ENCODE results near the gene SLC24A4.
A peak's percentile ranks its signal among the peaks of the same experiment; 100 is the strongest.

The SLC24A4 gene

GRCh38 chr14:92539875-92540274, 216.9 kb downstream of the SLC24A4 start:
- DNase-seq = peak in 1 of 3 donors; percentile 58
- peak overlapping the region; percentile 25 to 55 for H3K27ac ChIP-seq (ENCODE audit: insufficient read depth in 1 of 2, low read depth in 1 of 2, low read length in 2 of 2, poor library complexity in 1 of 2, severe bottlenecking in 2 of 2)
- peaks cover 0 to 2% (median 0%) of the 10 kb centered on the region in 4 experiments for H3K36me3 ChIP-seq (ENCODE audit: control insufficient read depth in 4 of 4, insufficient read depth in 4 of 4, low read length in 3 of 4)
- H3K4me3 ChIP-seq (ENCODE audit: control insufficient read depth in 1 of 7, extremely low read depth in 1 of 7, insufficient read depth in 4 of 7, low read depth in 2 of 7, low read length in 6 of 7) = peak overlapping the region in 1 of 7 experiments; percentile 14
- H3K27me3 ChIP-seq (replicated peaks in 2 of 5; ENCODE audit: control insufficient read depth in 4 of 5, insufficient read depth in 5 of 5, low read length in 4 of 5) = no peaks in the 10 kb centered on the region
- no peaks in the 10 kb centered on the region for H3K9me3 ChIP-seq (ENCODE audit: control extremely low read depth in 1 of 5, control insufficient read depth in 4 of 5, insufficient read depth in 2 of 5, low read depth in 1 of 5, low read length in 4 of 5)
- POLR2A ChIA-PET = interaction anchor here (1.1 kb wide), 1 partner anchor 24 kb away, joined by 4 read pairs; no protein-coding TSS in a partner anchor
- CTCF ChIA-PET = interaction anchor here (1.1 to 1.4 kb wide), 5 partner anchors 8 to 64 kb away, joined by 3 to 5 read pairs (median 3); no protein-coding TSS in a partner anchor
- peaks cover 2 to 65% (median 24%) of the 10 kb centered on the region in 4 experiments for H3K4me1 ChIP-seq (ENCODE audit: control extremely low read depth in 1 of 4, control insufficient read depth in 4 of 4, insufficient read depth in 4 of 4, low read length in 3 of 4)
- WGBS (ENCODE audit: insufficient coverage) = 41% methylated on average over 12 of the region's 12 CpGs

- Histone ChIP-seq H3K4me1 (ENCODE audit: control extremely low read depth in 1 of 4, control insufficient read depth in 4 of 4, insufficient read depth in 4 of 4, low read length in 3 of 4) (peaks cover 2 to 59% (median 22%) of the 10 kb centered on the region in 4 experiments), H3K9me3 (ENCODE audit: control extremely low read depth in 1 of 5, control insufficient read depth in 4 of 5, insufficient read depth in 2 of 5, low read depth in 1 of 5, low read length in 4 of 5) (no peaks in the 10 kb centered on the region), H3K27ac (ENCODE audit: insufficient read depth in 1 of 2, low read depth in 1 of 2, low read length in 2 of 2, poor library complexity in 1 of 2, severe bottlenecking in 2 of 2) (peak overlapping the region; percentile 25 to 55), H3K4me3 (ENCODE audit: control insufficient read depth in 1 of 7, extremely low read depth in 1 of 7, insufficient read depth in 4 of 7, low read depth in 2 of 7, low read length in 6 of 7) (peak overlapping the region in 1 of 7 experiments; percentile 14), H3K27me3 (replicated peaks in 2 of 5; ENCODE audit: control insufficient read depth in 4 of 5, insufficient read depth in 5 of 5, low read length in 4 of 5) (no peaks in the 10 kb centered on the region), H3K36me3 (ENCODE audit: control insufficient read depth in 4 of 4, insufficient read depth in 4 of 4, low read length in 3 of 4) (peaks cover 0 to 2% (median 0%) of the 10 kb centered on the region in 4 experiments)
- WGBS (ENCODE audit: insufficient coverage) = 44% methylated on average over 5 of the region's 6 CpGs
- ChIA-PET POLR2A (no interaction called here), CTCF (interaction anchor here (0.9 to 1.2 kb wide), 4 partner anchors 9 to 36 kb away, joined by 3 read pairs; no protein-coding TSS in a partner anchor)
- peak in 2 of 3 donors; percentile 52 to 66 for DNase-seq
Observed at GRCh38 chr14:92540472-92541048, 217.6 kb downstream of the SLC24A4 start.

GRCh38 chr14:92542766-92543554, 220.0 kb downstream of the SLC24A4 start:
- H3K27ac ChIP-seq (ENCODE audit: insufficient read depth in 1 of 2, low read depth in 1 of 2, low read length in 2 of 2, poor library complexity in 1 of 2, severe bottlenecking in 2 of 2) = no peak overlapping the region
- peaks cover 0 to 3% (median 1%) of the 10 kb centered on the region in 4 experiments for H3K36me3 ChIP-seq (ENCODE audit: control insufficient read depth in 4 of 4, insufficient read depth in 4 of 4, low read length in 3 of 4)
- no peaks in the 10 kb centered on the region for H3K9me3 ChIP-seq (ENCODE audit: control extremely low read depth in 1 of 5, control insufficient read depth in 4 of 5, insufficient read depth in 2 of 5, low read depth in 1 of 5, low read length in 4 of 5)
- H3K27me3 ChIP-seq (replicated peaks in 2 of 5; ENCODE audit: control insufficient read depth in 4 of 5, insufficient read depth in 5 of 5, low read length in 4 of 5) = no peaks in the 10 kb centered on the region
- ChIA-PET CTCF (interaction anchor here (0.8 to 1.7 kb wide), 4 partner anchors 18 to 127 kb away, joined by 3 to 4 read pairs (median 3); no protein-coding TSS in a partner anchor), POLR2A (no interaction called here)
- no peak overlapping the region for H3K4me3 ChIP-seq (ENCODE audit: control insufficient read depth in 1 of 7, extremely low read depth in 1 of 7, insufficient read depth in 4 of 7, low read depth in 2 of 7, low read length in 6 of 7)
- peaks cover 2 to 48% (median 22%) of the 10 kb centered on the region in 4 experiments for H3K4me1 ChIP-seq (ENCODE audit: control extremely low read depth in 1 of 4, control insufficient read depth in 4 of 4, insufficient read depth in 4 of 4, low read length in 3 of 4)
- 97% methylated on average over 7 of the region's 8 CpGs for WGBS (ENCODE audit: insufficient coverage)
- no peak for DNase-seq

- Histone ChIP-seq H3K27ac (ENCODE audit: insufficient read depth in 1 of 2, low read depth in 1 of 2, low read length in 2 of 2, poor library complexity in 1 of 2, severe bottlenecking in 2 of 2) (no peak overlapping the region), H3K9me3 (ENCODE audit: control extremely low read depth in 1 of 5, control insufficient read depth in 4 of 5, insufficient read depth in 2 of 5, low read depth in 1 of 5, low read length in 4 of 5) (no peaks in the 10 kb centered on the region), H3K4me3 (ENCODE audit: control insufficient read depth in 1 of 7, extremely low read depth in 1 of 7, insufficient read depth in 4 of 7, low read depth in 2 of 7, low read length in 6 of 7) (no peak overlapping the region), H3K36me3 (ENCODE audit: control insufficient read depth in 4 of 4, insufficient read depth in 4 of 4, low read length in 3 of 4) (peaks cover 0 to 8% (median 1%) of the 10 kb centered on the region in 4 experiments), H3K27me3 (replicated peaks in 2 of 5; ENCODE audit: control insufficient read depth in 4 of 5, insufficient read depth in 5 of 5, low read length in 4 of 5) (no peaks in the 10 kb centered on the region), H3K4me1 (ENCODE audit: control extremely low read depth in 1 of 4, control insufficient read depth in 4 of 4, insufficient read depth in 4 of 4, low read length in 3 of 4) (peaks cover 0 to 46% (median 20%) of the 10 kb centered on the region in 4 experiments)
- WGBS (ENCODE audit: insufficient coverage) = 100% methylated on average over 1 of the region's 6 CpGs
- DNase-seq = no peak
- ChIA-PET CTCF (interaction anchor here (1.0 to 1.3 kb wide), 3 partner anchors 11 to 126 kb away, joined by 3 read pairs; no protein-coding TSS in a partner anchor), POLR2A (no interaction called here)
Observed at GRCh38 chr14:92544051-92544720, 221.2 kb downstream of the SLC24A4 start.

GRCh38 chr14:92546347-92547053, 223.5 kb downstream of the SLC24A4 start:
- Histone ChIP-seq H3K4me1 (ENCODE audit: control extremely low read depth in 1 of 4, control insufficient read depth in 4 of 4, insufficient read depth in 4 of 4, low read length in 3 of 4) (peaks cover 8 to 50% (median 24%) of the 10 kb centered on the region in 4 experiments), H3K27me3 (replicated peaks in 2 of 5; ENCODE audit: control insufficient read depth in 4 of 5, insufficient read depth in 5 of 5, low read length in 4 of 5) (no peaks in the 10 kb centered on the region), H3K27ac (ENCODE audit: insufficient read depth in 1 of 2, low read depth in 1 of 2, low read length in 2 of 2, poor library complexity in 1 of 2, severe bottlenecking in 2 of 2) (no peak overlapping the region), H3K36me3 (ENCODE audit: control insufficient read depth in 4 of 4, insufficient read depth in 4 of 4, low read length in 3 of 4) (peaks cover 0 to 10% (median 1%) of the 10 kb centered on the region in 4 experiments), H3K9me3 (ENCODE audit: control extremely low read depth in 1 of 5, control insufficient read depth in 4 of 5, insufficient read depth in 2 of 5, low read depth in 1 of 5, low read length in 4 of 5) (no peaks in the 10 kb centered on the region), H3K4me3 (ENCODE audit: control insufficient read depth in 1 of 7, extremely low read depth in 1 of 7, insufficient read depth in 4 of 7, low read depth in 2 of 7, low read length in 6 of 7) (no peak overlapping the region)
- CTCF ChIA-PET = no interaction called here
- POLR2A ChIA-PET = no interaction called here
- DNase-seq = peak in 1 of 3 donors; percentile 58
- WGBS (ENCODE audit: insufficient coverage) = 100% methylated on average over 2 of the region's 7 CpGs

- peak overlapping the region in 2 of 7 experiments; percentile 13 to 42 for H3K4me3 ChIP-seq (ENCODE audit: control insufficient read depth in 1 of 7, extremely low read depth in 1 of 7, insufficient read depth in 4 of 7, low read depth in 2 of 7, low read length in 6 of 7)
- H3K4me1 ChIP-seq (ENCODE audit: control extremely low read depth in 1 of 4, control insufficient read depth in 4 of 4, insufficient read depth in 4 of 4, low read length in 3 of 4) = peaks cover 12 to 61% (median 47%) of the 10 kb centered on the region in 4 experiments
- ChIA-PET POLR2A (interaction anchor here (1.0 kb wide), 1 partner anchor 116 kb away, joined by 3 read pairs; no protein-coding TSS in a partner anchor), CTCF (interaction anchor here (0.8 to 2.3 kb wide), 13 partner anchors 9 to 141 kb away, joined by 3 to 10 read pairs (median 3); no protein-coding TSS in a partner anchor)
- no peaks in the 10 kb centered on the region for H3K27me3 ChIP-seq (replicated peaks in 2 of 5; ENCODE audit: control insufficient read depth in 4 of 5, insufficient read depth in 5 of 5, low read length in 4 of 5)
- peak overlapping the region in 1 of 2 experiments; percentile 60 for H3K27ac ChIP-seq (ENCODE audit: insufficient read depth in 1 of 2, low read depth in 1 of 2, low read length in 2 of 2, poor library complexity in 1 of 2, severe bottlenecking in 2 of 2)
- H3K9me3 ChIP-seq (ENCODE audit: control extremely low read depth in 1 of 5, control insufficient read depth in 4 of 5, insufficient read depth in 2 of 5, low read depth in 1 of 5, low read length in 4 of 5) = no peaks in the 10 kb centered on the region
- peak in 1 of 3 donors; percentile 33 for DNase-seq
- 77% methylated on average over 9 of the region's 17 CpGs for WGBS (ENCODE audit: insufficient coverage)
- peaks cover 0 to 14% (median 1%) of the 10 kb centered on the region in 4 experiments for H3K36me3 ChIP-seq (ENCODE audit: control insufficient read depth in 4 of 4, insufficient read depth in 4 of 4, low read length in 3 of 4)
Observed at GRCh38 chr14:92549105-92549858, 226.3 kb downstream of the SLC24A4 start.
